Measurements from ENCODE around the gene FGD4.

FGD4 gene

GRCh38 chr12:32399370-32400113 lies at the start of gene FGD4:
TSS of gene FGD4 (plus strand) at chr12:32399558.
- Mint-ChIP-seq H3K36me3 (no peaks in the 10 kb centered on the region), H3K4me3 (peak within 1 kb of the TSS; percentile 96), H3K27me3 (peaks cover 35% of the 10 kb centered on the region), H3K9me3 (no peaks in the 10 kb centered on the region), H3K4me1 (peaks cover 19% of the 10 kb centered on the region), H3K27ac (peak within 1 kb of the TSS; percentile 56)
- ATAC-seq: peak; percentile 91

GRCh38 chr12:32353540-32353939 lies 45.8 kb upstream of the FGD4 start:
- Mint-ChIP-seq H3K4me1 (no peaks in the 10 kb centered on the region), H3K36me3 (peaks cover 10% of the 10 kb centered on the region), H3K27me3 (no peaks in the 10 kb centered on the region), H3K9me3 (no peaks in the 10 kb centered on the region), H3K4me3 (no peak overlapping the region), H3K27ac (no peak overlapping the region)
- no peak for ATAC-seq

- ATAC-seq: no peak
- Mint-ChIP-seq H3K9me3 (no peaks in the 10 kb centered on the region), H3K27ac (no peak overlapping the region), H3K4me1 (no peaks in the 10 kb centered on the region), H3K36me3 (peaks cover 10% of the 10 kb centered on the region), H3K27me3 (no peaks in the 10 kb centered on the region), H3K4me3 (no peak overlapping the region)
Measured at GRCh38 chr12:32357601-32358249, 41.6 kb upstream of the FGD4 start.

- H3K36me3 Mint-ChIP-seq: peaks cover 10% of the 10 kb centered on the region
- H3K27ac Mint-ChIP-seq: no peak overlapping the region
- H3K27me3 Mint-ChIP-seq: no peaks in the 10 kb centered on the region
- no peak for ATAC-seq
- H3K9me3 Mint-ChIP-seq: no peaks in the 10 kb centered on the region
- no peak overlapping the region for H3K4me3 Mint-ChIP-seq
- no peaks in the 10 kb centered on the region for H3K4me1 Mint-ChIP-seq
Measured at GRCh38 chr12:32360956-32361355, 38.4 kb upstream of the FGD4 start.

GRCh38 chr12:32362892-32363291 lies 36.5 kb upstream of the FGD4 start:
- Mint-ChIP-seq H3K27me3 (no peaks in the 10 kb centered on the region), H3K4me1 (no peaks in the 10 kb centered on the region), H3K36me3 (peaks cover 10% of the 10 kb centered on the region), H3K9me3 (no peaks in the 10 kb centered on the region), H3K4me3 (no peak overlapping the region), H3K27ac (no peak overlapping the region)
- ATAC-seq: no peak

- Mint-ChIP-seq H3K27me3 (no peaks in the 10 kb centered on the region), H3K27ac (no peak overlapping the region), H3K4me3 (no peak overlapping the region), H3K4me1 (no peaks in the 10 kb centered on the region), H3K36me3 (peaks cover 10% of the 10 kb centered on the region), H3K9me3 (no peaks in the 10 kb centered on the region)
- ATAC-seq: no peak
Measured at GRCh38 chr12:32365473-32366064, 33.8 kb upstream of the FGD4 start.

GRCh38 chr12:32366714-32367113 lies 32.6 kb upstream of the FGD4 start:
- Mint-ChIP-seq H3K4me3 (no peak overlapping the region), H3K36me3 (peaks cover 5% of the 10 kb centered on the region), H3K27me3 (no peaks in the 10 kb centered on the region), H3K27ac (no peak overlapping the region), H3K9me3 (no peaks in the 10 kb centered on the region), H3K4me1 (no peaks in the 10 kb centered on the region)
- ATAC-seq: no peak

- H3K4me1 Mint-ChIP-seq: no peaks in the 10 kb centered on the region
- ATAC-seq: no peak
- H3K27me3 Mint-ChIP-seq: no peaks in the 10 kb centered on the region
- H3K4me3 Mint-ChIP-seq: no peak overlapping the region
- H3K9me3 Mint-ChIP-seq: no peaks in the 10 kb centered on the region
- peaks cover 5% of the 10 kb centered on the region for H3K36me3 Mint-ChIP-seq
- no peak overlapping the region for H3K27ac Mint-ChIP-seq
Measured at GRCh38 chr12:32367381-32367780, 32.0 kb upstream of the FGD4 start.

GRCh38 chr12:32369202-32369601 lies 30.2 kb upstream of the FGD4 start:
- no peaks in the 10 kb centered on the region for H3K27me3 Mint-ChIP-seq
- H3K4me1 Mint-ChIP-seq: no peaks in the 10 kb centered on the region
- no peak overlapping the region for H3K4me3 Mint-ChIP-seq

GRCh38 chr12:32377344-32378055 lies 21.9 kb upstream of the FGD4 start:
- no peaks in the 10 kb centered on the region for H3K9me3 Mint-ChIP-seq
- no peaks in the 10 kb centered on the region for H3K36me3 Mint-ChIP-seq
- no peaks in the 10 kb centered on the region for H3K27me3 Mint-ChIP-seq
- H3K4me1 Mint-ChIP-seq: no peaks in the 10 kb centered on the region
- no peak overlapping the region for H3K27ac Mint-ChIP-seq
- H3K4me3 Mint-ChIP-seq: no peak overlapping the region
- ATAC-seq: no peak

More at GRCh38 chr12:32369202-32369601, 30.2 kb upstream of the FGD4 start:
- Mint-ChIP-seq H3K27ac (no peak overlapping the region), H3K9me3 (no peaks in the 10 kb centered on the region), H3K36me3 (peaks cover 5% of the 10 kb centered on the region)
- no peak for ATAC-seq

GRCh38 chr12:32379213-32379612 lies 20.1 kb upstream of the FGD4 start:
- Mint-ChIP-seq H3K4me1 (no peaks in the 10 kb centered on the region), H3K27me3 (no peaks in the 10 kb centered on the region), H3K4me3 (no peak overlapping the region), H3K27ac (no peak overlapping the region), H3K36me3 (no peaks in the 10 kb centered on the region), H3K9me3 (no peaks in the 10 kb centered on the region)
- ATAC-seq: no peak

- no peaks in the 10 kb centered on the region for H3K36me3 Mint-ChIP-seq
- no peak overlapping the region for H3K4me3 Mint-ChIP-seq
- ATAC-seq: no peak
- no peaks in the 10 kb centered on the region for H3K27me3 Mint-ChIP-seq
- H3K27ac Mint-ChIP-seq: no peak overlapping the region
- no peaks in the 10 kb centered on the region for H3K4me1 Mint-ChIP-seq
- H3K9me3 Mint-ChIP-seq: no peaks in the 10 kb centered on the region
Measured at GRCh38 chr12:32379667-32380066, 19.7 kb upstream of the FGD4 start.

GRCh38 chr12:32382226-32382625 lies 17.1 kb upstream of the FGD4 start:
- H3K9me3 Mint-ChIP-seq: no peaks in the 10 kb centered on the region
- H3K27me3 Mint-ChIP-seq: no peaks in the 10 kb centered on the region
- no peak overlapping the region for H3K27ac Mint-ChIP-seq
- no peak for ATAC-seq
- no peak overlapping the region for H3K4me3 Mint-ChIP-seq
- H3K4me1 Mint-ChIP-seq: no peaks in the 10 kb centered on the region
- no peaks in the 10 kb centered on the region for H3K36me3 Mint-ChIP-seq

GRCh38 chr12:32390572-32391219 lies 8.7 kb upstream of the FGD4 start:
- peaks cover 6% of the 10 kb centered on the region for H3K4me1 Mint-ChIP-seq
- peak; percentile 47 for ATAC-seq
- H3K4me3 Mint-ChIP-seq: peak overlapping the region; percentile 62
- H3K9me3 Mint-ChIP-seq: no peaks in the 10 kb centered on the region
- no peak overlapping the region for H3K27ac Mint-ChIP-seq
- H3K36me3 Mint-ChIP-seq: no peaks in the 10 kb centered on the region
- H3K27me3 Mint-ChIP-seq: peaks cover 31% of the 10 kb centered on the region

GRCh38 chr12:32395026-32395425 lies 4.3 kb upstream of the FGD4 start:
- H3K4me1 Mint-ChIP-seq: peaks cover 16% of the 10 kb centered on the region
- no peak overlapping the region for H3K4me3 Mint-ChIP-seq
- H3K36me3 Mint-ChIP-seq: no peaks in the 10 kb centered on the region
- H3K9me3 Mint-ChIP-seq: no peaks in the 10 kb centered on the region
- no peak for ATAC-seq
- peaks cover 43% of the 10 kb centered on the region for H3K27me3 Mint-ChIP-seq
- no peak overlapping the region for H3K27ac Mint-ChIP-seq
